ENCODE results near the gene CUEDC2. TPM values are rescaled to one million over a fixed set of nuclear protein-coding genes. Genes with fewer than 3 reads are reported as not detected.

CUEDC2 gene
- total RNA-seq, 4 donors from 2014 or later: 86.4 to 195 (median 131) TPM

DNA sequence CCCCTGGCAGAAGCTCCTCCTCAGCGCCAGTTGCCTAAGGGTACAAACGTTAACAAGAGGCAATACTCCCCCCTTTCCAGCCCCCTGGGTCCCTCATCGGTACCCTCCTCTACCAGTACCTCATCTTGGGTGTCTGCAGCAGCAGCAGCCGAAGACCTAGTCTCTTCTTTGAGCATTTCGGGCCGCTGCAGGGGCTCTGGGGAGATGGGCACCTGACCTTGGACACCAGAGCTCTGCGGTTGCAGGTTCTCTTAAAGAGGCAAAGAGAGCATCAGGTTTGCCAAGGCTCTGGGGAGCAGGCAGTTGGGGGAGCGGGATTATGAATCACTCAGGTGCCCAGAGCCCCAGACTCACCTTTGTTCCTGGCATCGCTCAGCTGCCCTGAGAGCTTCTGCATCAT, 8.2 kb downstream of the CUEDC2 start:
- TF ChIP-seq POLR2A (IDR thresholded peaks at IDR 0.05): no peak
- TF ChIP-seq EP300 (IDR thresholded peaks at IDR 0.05): no peak
- TF ChIP-seq, protein P1, sequence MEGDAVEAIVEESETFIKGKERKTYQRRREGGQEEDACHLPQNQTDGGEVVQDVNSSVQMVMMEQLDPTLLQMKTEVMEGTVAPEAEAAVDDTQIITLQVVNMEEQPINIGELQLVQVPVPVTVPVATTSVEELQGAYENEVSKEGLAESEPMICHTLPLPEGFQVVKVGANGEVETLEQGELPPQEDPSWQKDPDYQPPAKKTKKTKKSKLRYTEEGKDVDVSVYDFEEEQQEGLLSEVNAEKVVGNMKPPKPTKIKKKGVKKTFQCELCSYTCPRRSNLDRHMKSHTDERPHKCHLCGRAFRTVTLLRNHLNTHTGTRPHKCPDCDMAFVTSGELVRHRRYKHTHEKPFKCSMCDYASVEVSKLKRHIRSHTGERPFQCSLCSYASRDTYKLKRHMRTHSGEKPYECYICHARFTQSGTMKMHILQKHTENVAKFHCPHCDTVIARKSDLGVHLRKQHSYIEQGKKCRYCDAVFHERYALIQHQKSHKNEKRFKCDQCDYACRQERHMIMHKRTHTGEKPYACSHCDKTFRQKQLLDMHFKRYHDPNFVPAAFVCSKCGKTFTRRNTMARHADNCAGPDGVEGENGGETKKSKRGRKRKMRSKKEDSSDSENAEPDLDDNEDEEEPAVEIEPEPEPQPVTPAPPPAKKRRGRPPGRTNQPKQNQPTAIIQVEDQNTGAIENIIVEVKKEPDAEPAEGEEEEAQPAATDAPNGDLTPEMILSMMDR (IDR thresholded peaks at IDR 0.05): no peak
- Histone ChIP-seq H3K4me3 (peak overlapping the region in 1 of 4 donors; percentile 98), H3K27me3 (no peaks in the 10 kb centered on the region), H3K27ac (peak overlapping the region in 1 of 4 donors; percentile 4), H3K36me3 (peaks cover 0 to 22% (median 7%) of the 10 kb centered on the region in 3 donors), H3K4me1 (peaks cover 0 to 61% (median 30%) of the 10 kb centered on the region in 4 donors), H3K9me3 (no peaks in the 10 kb centered on the region)
- no peak for DNase-seq (ENCODE audit: low spot score in 2 of 2)
- 78 to 79% methylated on average over 9 of the region's 9 CpGs for WGBS, 2 donors

DNA sequence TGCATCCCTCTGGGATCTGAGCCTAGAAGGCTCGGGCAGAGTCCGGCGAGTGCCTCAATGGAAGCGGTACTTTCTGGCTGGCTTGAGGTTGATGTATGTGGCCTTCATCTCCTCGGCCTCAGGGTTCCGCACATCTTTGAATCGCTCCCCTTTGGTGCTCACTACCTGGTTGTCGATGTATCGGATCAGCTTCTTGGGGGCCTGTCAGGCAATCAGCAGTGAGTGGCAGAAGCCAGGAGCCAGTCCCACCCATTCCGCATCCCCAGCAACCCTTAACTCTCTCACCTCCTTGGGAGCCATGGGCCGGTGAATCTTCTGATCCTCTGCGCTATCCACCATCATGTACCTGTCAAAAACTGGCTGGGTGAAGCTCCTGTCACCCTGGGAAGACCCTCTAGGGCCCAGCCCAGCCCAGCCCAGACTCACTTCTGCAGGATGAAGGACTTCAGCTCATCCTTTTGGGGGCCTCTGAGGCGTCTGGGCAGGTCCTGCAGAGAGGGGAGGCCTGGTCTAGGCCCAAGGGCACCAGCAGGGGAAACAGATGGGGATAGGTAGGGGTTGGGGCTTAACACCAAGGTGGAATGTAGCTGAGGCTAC, 8.9 kb downstream of the CUEDC2 start:
- DNase-seq (ENCODE audit: low spot score in 2 of 2): no peak
- Histone ChIP-seq H3K4me1 (peaks cover 0 to 68% (median 36%) of the 10 kb centered on the region in 4 donors), H3K4me3 (peak overlapping the region in 1 of 4 donors; percentile 98), H3K36me3 (peaks cover 0 to 22% (median 7%) of the 10 kb centered on the region in 3 donors), H3K27me3 (peaks cover 0 to 6% of the 10 kb centered on the region in 2 donors), H3K9me3 (no peaks in the 10 kb centered on the region), H3K27ac (peak overlapping the region in 2 of 4 donors; percentile 85 to 90)
- TF ChIP-seq, protein P1 (IDR thresholded peaks at IDR 0.05): no peak
- no peak for TF ChIP-seq POLR2A (IDR thresholded peaks at IDR 0.05)
- TF ChIP-seq EP300 (IDR thresholded peaks at IDR 0.05): no peak
- 80 to 87% methylated on average over 12 to 13 of the region's 13 CpGs for WGBS, 2 donors

DNA sequence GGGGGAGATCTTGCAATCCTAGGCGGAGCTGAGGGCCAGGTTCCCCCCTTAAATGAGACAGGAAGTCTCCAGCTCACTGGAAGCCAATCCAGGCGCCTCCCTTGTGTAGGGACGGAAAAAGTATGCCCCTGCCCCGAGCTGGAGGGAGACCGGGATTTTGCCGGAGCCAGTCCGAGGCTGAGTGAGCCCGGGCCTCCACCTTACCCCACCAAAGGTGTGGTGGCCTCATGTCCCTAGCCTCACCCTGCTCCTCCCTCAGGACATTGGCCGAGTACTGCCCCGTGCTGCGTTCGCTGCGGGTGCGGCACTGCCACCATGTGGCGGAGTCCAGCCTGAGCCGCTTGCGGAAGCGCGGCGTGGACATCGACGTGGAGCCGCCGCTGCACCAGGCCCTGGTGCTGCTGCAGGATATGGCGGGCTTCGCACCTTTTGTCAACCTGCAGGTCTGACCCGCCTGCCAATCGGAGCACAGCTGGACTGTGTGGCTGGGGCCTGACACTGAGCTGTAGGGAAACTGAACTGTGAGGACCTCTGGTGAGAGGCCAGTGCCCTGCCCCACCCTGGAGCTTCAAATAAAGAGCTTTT, 9.7 kb downstream of the CUEDC2 start:
- Histone ChIP-seq H3K36me3 (peaks cover 0 to 22% (median 7%) of the 10 kb centered on the region in 3 donors), H3K9me3 (no peaks in the 10 kb centered on the region), H3K4me3 (peak overlapping the region; percentile 67 to 99 (median 93)), H3K27ac (peak overlapping the region; percentile 43 to 90 (median 86)), H3K4me1 (peaks cover 0 to 69% (median 36%) of the 10 kb centered on the region in 4 donors), H3K27me3 (peaks cover 0 to 14% of the 10 kb centered on the region in 2 donors)
- TF ChIP-seq EP300 (IDR thresholded peaks at IDR 0.05) (peak in 1 of 2 donors; percentile 41), POLR2A (IDR thresholded peaks at IDR 0.05) (peak in 1 of 2 donors; percentile 23)
- TF ChIP-seq, protein P1 (IDR thresholded peaks at IDR 0.05): peak; percentile 73 to 83 (median 77)
- peak; percentile 48 to 64 for DNase-seq (ENCODE audit: low spot score in 2 of 2)
- 2 to 4% methylated on average over 18 to 24 of the region's 28 CpGs for WGBS, 2 donors

DNA sequence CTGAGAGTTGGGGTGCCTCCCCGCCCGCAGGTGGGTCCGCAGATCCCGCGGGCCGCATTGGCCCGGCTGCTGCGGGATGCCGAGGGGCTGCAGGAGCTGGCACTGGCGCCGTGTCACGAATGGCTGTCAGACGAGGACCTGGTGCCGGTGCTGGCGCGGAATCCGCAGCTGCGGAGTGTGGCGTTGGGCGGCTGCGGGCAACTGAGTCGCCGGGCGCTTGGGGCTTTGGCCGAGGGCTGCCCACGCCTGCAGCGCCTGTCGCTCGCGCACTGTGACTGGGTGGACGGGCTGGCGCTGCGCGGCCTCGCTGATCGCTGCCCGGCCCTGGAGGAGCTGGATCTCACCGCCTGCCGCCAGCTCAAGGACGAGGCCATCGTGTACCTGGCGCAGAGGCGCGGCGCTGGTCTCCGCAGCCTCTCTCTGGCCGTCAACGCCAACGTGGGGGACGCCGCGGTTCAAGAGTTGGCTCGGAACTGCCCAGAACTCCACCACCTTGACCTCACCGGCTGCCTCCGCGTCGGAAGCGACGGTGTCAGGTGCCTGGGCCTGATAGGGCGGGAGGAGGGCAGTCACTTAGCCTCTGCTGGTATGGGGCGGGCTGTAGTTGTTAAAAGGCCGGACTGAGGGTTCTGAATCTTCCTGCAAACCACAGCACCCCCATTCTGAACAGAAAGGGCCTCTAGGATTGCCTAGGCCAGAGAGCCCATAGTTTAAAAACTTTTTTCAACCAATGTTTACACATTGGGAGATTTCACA, 10.4 kb downstream of the CUEDC2 start:
- Histone ChIP-seq H3K9me3 (no peaks in the 10 kb centered on the region), H3K36me3 (peaks cover 0 to 22% (median 7%) of the 10 kb centered on the region in 3 donors), H3K4me3 (peak overlapping the region; percentile 67 to 99 (median 93)), H3K27me3 (peaks cover 0 to 21% of the 10 kb centered on the region in 2 donors), H3K27ac (peak overlapping the region; percentile 47 to 90 (median 86)), H3K4me1 (peaks cover 0 to 66% (median 36%) of the 10 kb centered on the region in 4 donors)
- 0 to 1% methylated on average over 4 to 56 of the region's 62 CpGs for WGBS, 2 donors
- TF ChIP-seq POLR2A (IDR thresholded peaks at IDR 0.05): no peak
- TF ChIP-seq, protein P1 (IDR thresholded peaks at IDR 0.05): no peak
- TF ChIP-seq EP300 (IDR thresholded peaks at IDR 0.05): peak in 1 of 2 donors; percentile 11
- DNase-seq (ENCODE audit: low spot score in 2 of 2): no peak

Data from tibial nerve (tissue), 4 donors.